G401 (cell line): ENCODE data around the gene USP26. TPM values are rescaled to one million over a fixed set of nuclear protein-coding genes. Genes with fewer than 3 reads are reported as not detected.
"Not testable (repeated sequence)": the region's sequence is repeated elsewhere in the genome, so short reads cannot be mapped to it uniquely, and the experiment has no call there.

Source experiments
- DNase-seq: peaks from one replicate; pipeline ENCODE4 v3.0.0-alpha.2; 2015; ENCODE audit warnings: low spot score
- in situ Hi-C: cut with HindIII; loops from 2 replicates; pipeline ENCODE4 v1.10.0; 2016; ENCODE audit warnings: low sequenced_read_pairs, mixed read lengths
- total RNA-seq: library from RNA; depleted of rRNA; stranded (reverse); fragments of >200 nt; shearing (Covaris generic); gene quantifications from 2 replicates; pipeline ENCODE4 v1.2.3, GENCODE V29; 2014; rRNA removed

USP26 gene
- total RNA-seq, 1 experiment from 2014 or later: 13.5 TPM

DNA sequence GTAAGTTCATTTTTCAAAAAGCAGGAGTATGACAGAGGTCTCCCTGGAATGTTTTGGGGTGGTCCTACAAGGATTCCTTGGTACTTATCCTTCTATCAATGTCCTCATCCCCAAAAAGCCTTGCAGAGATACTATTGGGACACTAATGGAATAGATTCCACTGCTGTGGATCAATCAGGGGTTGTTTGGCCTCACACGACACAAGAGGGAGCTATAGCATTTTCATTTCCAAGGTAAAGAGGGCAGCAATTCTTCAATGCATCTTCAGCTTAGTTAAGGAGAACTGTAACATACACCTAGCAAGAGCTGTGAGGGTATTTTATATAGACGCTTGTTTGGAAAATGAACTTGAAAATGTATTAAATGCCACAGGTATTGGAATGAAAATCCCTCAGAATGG lies 50.9 kb downstream of the USP26 start:
- in situ Hi-C loops: no loop called here
- no peak for DNase-seq

- DNase-seq, in situ Hi-C loops: not testable (repeated sequence)
These were observed 52.6 kb downstream of the USP26 start for GRCh38 chrX:133044145-133044786.

DNA sequence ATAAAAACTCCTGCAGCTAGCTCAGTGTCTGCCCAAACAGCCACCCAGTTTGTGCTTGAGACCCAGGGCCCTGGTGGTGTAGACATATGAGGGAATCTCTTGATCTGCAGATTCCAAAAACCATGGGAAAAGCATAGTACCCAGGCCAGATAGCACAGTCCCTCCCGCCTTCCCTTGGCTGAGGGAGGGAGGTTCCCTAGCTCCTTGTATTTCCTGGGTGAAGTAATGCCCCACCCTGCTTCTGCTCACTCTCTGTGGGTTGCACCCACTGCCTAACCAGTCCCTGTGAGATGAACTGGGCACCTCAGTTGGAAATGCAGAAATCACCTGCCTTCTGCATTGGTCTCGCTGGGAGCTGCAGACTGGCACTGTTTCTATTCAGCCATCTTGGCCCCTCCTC lies 54.6 kb downstream of the USP26 start:
- no peak for DNase-seq
- in situ Hi-C loops: no loop called here

DNA sequence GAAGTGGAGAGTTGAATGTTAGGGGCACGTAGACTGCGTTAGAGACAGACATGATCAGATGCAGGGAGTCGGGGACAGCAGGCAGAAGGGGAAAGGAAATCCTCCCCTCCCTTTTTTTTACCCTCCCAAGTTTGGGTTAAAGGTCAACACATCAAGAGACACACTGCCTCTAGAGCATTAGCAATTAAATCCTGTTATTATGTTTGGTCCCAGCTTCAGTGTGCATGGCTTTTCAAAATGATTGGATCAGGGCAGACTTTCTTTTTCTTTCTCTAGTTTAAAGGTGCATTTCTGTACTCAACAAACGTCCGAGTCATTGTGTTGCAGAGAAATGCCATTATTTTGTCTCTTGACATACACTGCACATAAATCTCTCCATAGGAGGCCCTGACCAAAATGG lies 63.9 kb downstream of the USP26 start:
- in situ Hi-C loops: no loop called here
- no peak for DNase-seq

DNA sequence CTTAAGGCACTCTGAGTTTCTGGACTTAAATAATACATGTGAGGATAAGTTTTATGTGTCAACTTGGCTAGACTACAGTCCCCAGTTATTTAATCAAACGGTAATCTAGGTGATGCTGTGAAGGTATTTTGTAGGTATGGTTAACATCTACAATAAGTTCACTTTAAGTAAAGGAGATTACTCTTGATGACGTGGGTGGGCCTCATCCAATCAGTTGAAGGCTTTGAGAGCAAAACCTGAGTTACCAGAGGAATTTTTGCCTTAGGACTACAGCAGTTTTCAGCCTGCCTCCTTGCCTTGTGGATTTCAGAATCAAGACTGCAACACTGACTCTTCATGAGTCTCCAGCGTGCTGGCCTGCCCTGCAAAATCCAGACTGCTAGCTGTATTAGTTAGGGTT lies 78.7 kb downstream of the USP26 start:
- DNase-seq: no peak
- in situ Hi-C loops: no loop called here

DNA sequence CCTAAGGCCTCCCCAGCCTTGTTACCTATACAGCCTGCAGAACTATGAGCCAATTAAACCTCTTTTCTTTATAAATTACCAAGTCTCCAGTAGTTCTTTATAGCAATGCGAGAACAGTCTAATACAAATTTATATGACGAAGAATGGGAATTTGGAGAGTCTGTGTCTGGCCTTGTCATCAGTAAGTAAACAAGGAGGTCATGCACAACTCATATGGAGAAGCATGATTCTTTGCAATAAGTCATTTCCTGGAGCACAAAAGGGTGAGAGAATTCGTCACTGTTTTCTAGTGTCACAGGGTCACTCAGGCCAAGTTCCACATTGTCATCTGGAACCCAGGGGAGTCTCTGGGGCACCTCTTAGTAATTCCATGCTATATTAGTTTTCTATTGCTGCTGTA lies 89.5 kb downstream of the USP26 start:
- in situ Hi-C loops: no loop called here
- no peak for DNase-seq

GRCh38 chrX:133005616-133006015 lies 91.3 kb downstream of the USP26 start:
- DNase-seq: no peak
- in situ Hi-C loops: no loop called here

DNA sequence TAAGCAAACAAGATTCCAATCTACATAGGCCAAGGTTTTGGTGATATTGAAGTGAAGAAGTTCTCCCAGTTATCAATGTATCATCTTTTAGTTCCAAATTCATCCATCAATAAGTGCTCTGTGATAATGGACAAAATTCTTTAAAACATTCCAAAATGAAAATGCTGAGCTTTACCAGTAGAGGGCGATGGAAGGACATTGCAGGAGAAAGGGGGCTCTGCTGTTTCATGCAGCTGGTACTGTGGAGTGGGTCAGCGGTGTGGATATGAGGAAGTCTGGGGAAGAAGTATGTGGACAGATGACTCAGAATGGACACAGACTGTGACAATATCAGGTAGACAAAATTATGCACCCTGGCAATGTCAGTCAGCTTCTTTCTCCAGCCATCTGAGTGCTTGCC lies 91.9 kb downstream of the USP26 start:
- in situ Hi-C loops: no loop called here
- DNase-seq: peak; percentile 13

DNA sequence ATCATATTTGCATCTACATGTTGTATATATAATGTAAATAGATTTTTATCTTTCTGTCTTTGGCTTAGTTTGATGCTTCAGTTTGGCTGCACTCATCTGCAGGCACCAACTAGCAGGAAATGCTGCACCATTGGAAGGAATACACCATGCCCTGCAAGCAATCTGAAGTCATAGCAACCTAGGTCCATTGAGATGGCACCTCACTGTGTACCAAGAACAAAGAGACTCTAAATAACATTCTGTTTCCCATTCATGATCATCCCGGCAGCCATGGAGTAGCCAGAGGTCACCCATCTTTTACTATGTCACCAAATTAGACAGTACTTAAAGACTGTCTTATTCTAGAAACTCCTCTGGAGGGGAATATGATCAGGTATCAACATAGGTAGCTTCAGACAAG lies 97.7 kb downstream of the USP26 start:
- no peak for DNase-seq
- in situ Hi-C loops: no loop called here

DNA sequence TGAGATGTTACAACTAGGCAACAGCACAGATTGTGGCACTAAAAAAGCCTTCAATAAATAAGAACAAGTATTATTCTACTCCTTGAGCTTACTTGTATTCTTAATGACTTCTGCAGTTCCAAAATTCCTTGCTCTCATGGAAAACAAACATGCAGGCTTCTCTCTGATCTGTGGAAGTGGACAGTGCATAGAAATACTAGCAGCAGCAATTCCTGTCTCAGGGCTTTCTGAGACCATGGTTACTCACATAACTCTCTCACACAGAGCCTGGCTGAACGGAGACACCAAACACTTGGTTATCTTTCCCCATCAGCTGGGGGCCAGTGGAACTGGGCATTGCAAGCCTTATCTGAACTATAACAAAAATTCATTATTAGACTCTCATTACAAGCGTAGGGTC lies 106.1 kb downstream of the USP26 start:
- in situ Hi-C loops: no loop called here
- no peak for DNase-seq

DNA sequence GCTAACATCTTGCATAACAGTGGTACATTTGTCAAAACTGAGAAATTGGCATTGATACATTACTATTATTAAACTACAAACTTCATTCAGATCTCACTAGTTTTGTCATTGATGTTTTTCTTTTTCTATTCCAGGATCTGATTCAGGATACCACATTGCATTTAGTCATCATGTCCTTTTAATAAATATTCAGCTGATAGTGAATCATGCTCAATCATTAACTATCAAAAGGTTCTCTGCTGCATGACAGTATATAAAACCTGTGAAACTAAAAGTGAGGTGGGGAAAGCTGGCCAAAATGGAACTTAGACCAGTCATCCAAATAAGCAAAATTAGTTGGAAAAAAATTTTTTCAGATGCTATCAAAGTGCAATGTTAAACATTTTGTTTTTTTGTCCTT lies 110.4 kb downstream of the USP26 start:
- in situ Hi-C loops: no loop called here
- DNase-seq: no peak

GRCh38 chrX:132984058-132984650 lies 112.8 kb downstream of the USP26 start:
- no peak for DNase-seq
- in situ Hi-C loops: no loop called here

- DNase-seq: no peak
- in situ Hi-C loops: no loop called here
These were observed 113.4 kb downstream of the USP26 start for GRCh38 chrX:132983496-132983895.

DNA sequence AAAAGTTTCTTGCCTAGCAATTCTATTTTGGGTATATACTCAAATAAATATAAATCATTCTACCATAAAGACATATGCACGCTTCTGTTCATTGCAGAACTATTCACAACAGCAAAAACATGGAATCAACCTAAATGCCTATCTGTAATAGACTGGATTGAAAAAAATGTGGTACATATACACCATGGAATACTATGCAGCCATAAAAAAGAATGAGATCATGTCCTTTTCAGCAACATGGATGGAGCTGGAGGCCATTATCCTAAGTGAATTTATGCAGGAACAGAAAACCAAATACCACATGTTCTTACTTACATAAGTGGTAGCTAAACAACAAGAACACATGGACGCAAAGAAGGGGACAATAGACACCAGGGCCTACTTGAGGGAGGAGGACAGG lies 116.9 kb downstream of the USP26 start:
- in situ Hi-C loops, DNase-seq: not testable (repeated sequence)

Other genes with a start within 250 kb of the USP26 start
- 76.5 and 103 TPM in 2 replicates for gene HS6ST2, start 138.5 kb downstream of the USP26 start, total RNA-seq
- 0.80 TPM in 1 of 2 replicates, not detected in the other for gene TFDP3, start 121.2 kb upstream of the USP26 start, total RNA-seq